ENCODE measurements around the gene CLASRP. TPM values are rescaled to one million over a fixed set of nuclear protein-coding genes. Genes with fewer than 3 reads are reported as not detected.
A peak's percentile ranks its signal among the peaks of the same experiment; 100 is the strongest.

Gene CLASRP
- total RNA-seq, 2 donors from 2014 or later = 67.1 to 90.3 TPM

DNA sequence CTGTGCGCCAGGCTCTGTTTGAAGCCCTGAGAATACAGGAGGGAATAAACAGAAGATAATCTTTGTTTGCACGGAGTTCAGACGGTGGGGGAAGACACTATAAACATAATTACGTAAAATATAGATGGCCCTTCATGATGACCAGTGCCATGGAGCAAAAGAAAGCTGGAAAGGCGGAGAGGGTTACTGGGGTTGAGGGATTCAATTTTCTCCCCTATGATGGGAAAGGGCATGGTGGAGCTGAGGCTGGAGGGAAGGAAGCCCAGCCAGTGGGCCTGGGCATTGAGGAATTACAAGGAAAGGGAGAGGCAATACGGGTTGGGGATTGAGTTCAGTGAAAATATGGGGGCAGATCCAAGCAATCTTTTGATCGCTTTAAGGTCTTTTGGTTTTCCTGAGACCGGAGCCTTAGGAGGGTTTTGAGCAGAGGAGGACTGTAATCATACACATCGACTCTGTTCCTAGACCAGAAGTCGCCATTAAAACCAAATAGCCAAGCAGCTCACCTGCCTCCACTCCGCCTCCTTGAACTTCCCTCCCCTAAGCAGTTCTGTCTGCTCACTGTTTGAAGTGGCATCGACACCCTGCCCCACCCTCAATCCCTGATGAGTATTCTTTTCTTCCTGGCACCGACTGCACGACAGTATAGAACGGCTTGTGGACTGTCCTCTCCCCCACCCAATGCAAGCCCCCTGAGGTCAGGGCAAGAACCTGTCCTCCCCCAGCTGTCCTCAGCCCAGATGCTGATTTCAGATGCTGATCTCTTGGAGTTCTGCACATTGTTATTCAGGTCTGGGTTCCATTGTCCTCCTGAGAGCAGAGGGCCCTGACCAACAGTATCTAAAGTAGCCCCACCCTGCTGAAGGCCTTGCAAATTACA is 38.2 kb downstream of the CLASRP start:
- H3K9me3 Mint-ChIP-seq = no peaks in the 10 kb centered on the region
- 71 to 82% methylated on average over 10 to 15 of the region's 15 CpGs for WGBS, 2 experiments (ENCODE audit: insufficient coverage in 1 of 2, insufficient read length in 1 of 2)
- peak overlapping the region; percentile 93 for H3K27ac Mint-ChIP-seq
- Histone ChIP-seq H3K9me3 (ENCODE audit: control insufficient read depth, low read length) (no peaks in the 10 kb centered on the region), H3K27me3 (ENCODE audit: control insufficient read depth, insufficient read depth, low read length, poor library complexity, severe bottlenecking) (no peaks in the 10 kb centered on the region), H3K4me1 (ENCODE audit: control insufficient read depth, insufficient read depth, low read length) (peaks cover 10% of the 10 kb centered on the region), H3K27ac (ENCODE audit: low read depth, low read length) (no peak overlapping the region), H3K36me3 (ENCODE audit: control insufficient read depth, insufficient read depth, low read length) (peaks cover 13% of the 10 kb centered on the region), H3K9ac (ENCODE audit: extremely low read depth, low read length, poor library complexity, severe bottlenecking) (peak overlapping the region; percentile 17), H3K4me3 (ENCODE audit: low read length) (peak overlapping the region; percentile 82)
- H3K4me3 Mint-ChIP-seq = peak overlapping the region; percentile 99
- TF ChIP-seq, protein P1, sequence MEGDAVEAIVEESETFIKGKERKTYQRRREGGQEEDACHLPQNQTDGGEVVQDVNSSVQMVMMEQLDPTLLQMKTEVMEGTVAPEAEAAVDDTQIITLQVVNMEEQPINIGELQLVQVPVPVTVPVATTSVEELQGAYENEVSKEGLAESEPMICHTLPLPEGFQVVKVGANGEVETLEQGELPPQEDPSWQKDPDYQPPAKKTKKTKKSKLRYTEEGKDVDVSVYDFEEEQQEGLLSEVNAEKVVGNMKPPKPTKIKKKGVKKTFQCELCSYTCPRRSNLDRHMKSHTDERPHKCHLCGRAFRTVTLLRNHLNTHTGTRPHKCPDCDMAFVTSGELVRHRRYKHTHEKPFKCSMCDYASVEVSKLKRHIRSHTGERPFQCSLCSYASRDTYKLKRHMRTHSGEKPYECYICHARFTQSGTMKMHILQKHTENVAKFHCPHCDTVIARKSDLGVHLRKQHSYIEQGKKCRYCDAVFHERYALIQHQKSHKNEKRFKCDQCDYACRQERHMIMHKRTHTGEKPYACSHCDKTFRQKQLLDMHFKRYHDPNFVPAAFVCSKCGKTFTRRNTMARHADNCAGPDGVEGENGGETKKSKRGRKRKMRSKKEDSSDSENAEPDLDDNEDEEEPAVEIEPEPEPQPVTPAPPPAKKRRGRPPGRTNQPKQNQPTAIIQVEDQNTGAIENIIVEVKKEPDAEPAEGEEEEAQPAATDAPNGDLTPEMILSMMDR (conservative IDR thresholded peaks at IDR 0.05) = no peak
- peaks cover 31% of the 10 kb centered on the region for H3K4me1 Mint-ChIP-seq
- H3K27me3 Mint-ChIP-seq (ENCODE audit: insufficient read depth) = no peaks in the 10 kb centered on the region
- DNase-seq = no peak
- peaks cover 19% of the 10 kb centered on the region for H3K36me3 Mint-ChIP-seq (ENCODE audit: low read depth)

DNA sequence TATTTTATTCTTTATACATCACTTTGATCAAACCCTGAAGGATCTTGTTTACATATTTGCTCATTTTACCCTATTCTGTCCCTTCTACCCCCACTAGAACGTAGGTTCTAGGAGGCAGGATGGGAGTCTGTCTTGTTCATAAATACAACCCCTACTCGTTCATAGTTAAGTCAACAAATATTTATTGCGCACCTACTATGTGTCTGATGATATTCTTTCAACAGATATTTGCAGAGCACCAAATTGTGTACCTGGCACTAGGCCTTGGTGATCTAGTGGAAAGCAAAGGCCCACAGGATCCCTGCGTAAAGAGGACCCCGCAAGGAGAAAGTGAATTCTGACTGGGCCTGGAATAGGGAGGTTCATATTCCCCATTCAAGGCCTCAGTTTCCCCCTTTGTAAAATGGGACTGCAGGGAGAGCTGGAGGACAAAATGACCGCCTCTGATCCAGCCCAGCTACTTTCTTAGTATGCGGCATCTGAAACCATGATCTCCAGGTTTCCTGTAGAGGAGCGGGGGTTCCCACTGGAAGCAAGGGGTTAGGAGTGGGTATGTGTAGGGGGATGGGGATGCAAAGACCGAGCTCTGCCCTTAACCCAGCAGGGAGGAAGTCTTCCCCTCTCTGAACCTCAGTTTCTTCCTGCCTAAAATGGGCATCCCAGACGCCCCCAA is 39.7 kb downstream of the CLASRP start:
- Mint-ChIP-seq H3K27ac (peak overlapping the region; percentile 35), H3K36me3 (ENCODE audit: low read depth) (peaks cover 25% of the 10 kb centered on the region), H3K4me1 (peaks cover 35% of the 10 kb centered on the region), H3K27me3 (ENCODE audit: insufficient read depth) (no peaks in the 10 kb centered on the region), H3K4me3 (peak overlapping the region; percentile 99), H3K9me3 (no peaks in the 10 kb centered on the region)
- WGBS, 2 experiments (ENCODE audit: insufficient coverage in 1 of 2, insufficient read length in 1 of 2) = 66 to 92% methylated on average over 5 to 10 of the region's 10 CpGs
- TF ChIP-seq, protein P1 (conservative IDR thresholded peaks at IDR 0.05) = no peak
- no peak for DNase-seq
- Histone ChIP-seq H3K4me1 (ENCODE audit: control insufficient read depth, insufficient read depth, low read length) (peaks cover 10% of the 10 kb centered on the region), H3K36me3 (ENCODE audit: control insufficient read depth, insufficient read depth, low read length) (peaks cover 20% of the 10 kb centered on the region), H3K9me3 (ENCODE audit: control insufficient read depth, low read length) (no peaks in the 10 kb centered on the region), H3K9ac (ENCODE audit: extremely low read depth, low read length, poor library complexity, severe bottlenecking) (peak overlapping the region; percentile 98), H3K27me3 (ENCODE audit: control insufficient read depth, insufficient read depth, low read length, poor library complexity, severe bottlenecking) (no peaks in the 10 kb centered on the region), H3K4me3 (ENCODE audit: low read length) (peak overlapping the region; percentile 99), H3K27ac (ENCODE audit: low read depth, low read length) (no peak overlapping the region)

DNA sequence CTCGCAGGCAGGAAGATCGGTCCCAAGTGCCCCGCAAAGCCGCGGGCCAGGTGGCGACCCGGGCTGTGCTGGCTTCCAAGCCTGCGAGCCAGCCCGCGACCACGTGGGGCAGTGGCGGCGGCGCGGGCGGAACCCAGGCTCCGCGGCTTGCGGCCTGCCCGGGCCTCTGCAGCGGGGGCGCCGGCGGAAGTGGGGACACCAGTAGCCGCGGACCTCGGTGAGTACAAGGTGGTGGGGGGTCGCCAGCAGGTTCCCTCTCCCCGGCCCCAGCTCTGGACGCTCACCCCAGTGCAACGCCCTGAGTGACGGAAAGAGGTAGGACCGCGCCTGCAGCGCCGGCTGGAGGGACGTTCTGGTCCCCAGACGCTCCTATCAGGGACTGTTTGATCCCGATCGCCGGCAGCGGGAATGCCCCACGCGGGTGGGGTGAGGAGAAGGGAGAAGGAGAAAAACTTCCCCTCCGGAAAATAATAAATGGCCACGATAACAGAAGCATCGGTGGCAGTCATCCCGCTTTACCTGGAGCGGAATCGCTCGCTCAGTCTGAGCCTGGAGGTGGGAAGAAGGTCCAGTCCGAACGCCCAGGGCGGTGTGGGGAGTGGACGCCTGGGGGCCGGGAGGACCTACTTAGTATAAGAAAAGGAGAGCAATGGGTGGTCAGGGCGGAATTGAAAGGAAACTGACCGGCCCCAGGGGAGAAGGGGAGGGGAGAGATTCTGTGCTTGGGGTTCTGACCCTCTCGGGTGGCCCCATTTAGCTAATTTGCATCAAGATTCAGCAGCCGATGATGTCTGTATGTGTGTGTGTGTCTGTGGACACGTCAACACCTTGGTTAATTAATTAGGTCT is 40.4 kb downstream of the CLASRP start, which contains the start of gene GEMIN7:
TSS of gene GEMIN7 (plus strand) at position 198 of the 848 bp plus-strand sequence. CDS start 10,855 bp downstream, outside the sequence.
- Mint-ChIP-seq H3K36me3 (ENCODE audit: low read depth) (peaks cover 25% of the 10 kb centered on the region), H3K4me3 (peak within 1 kb of the TSS; percentile 99), H3K9me3 (no peaks in the 10 kb centered on the region), H3K27me3 (ENCODE audit: insufficient read depth) (no peaks in the 10 kb centered on the region), H3K27ac (peak within 1 kb of the TSS; percentile 99), H3K4me1 (peaks cover 35% of the 10 kb centered on the region)
- WGBS, 2 experiments (ENCODE audit: insufficient coverage in 1 of 2, insufficient read length in 1 of 2) = 0 to 1% methylated on average over 17 to 61 of the region's 61 CpGs
- Histone ChIP-seq H3K27me3 (ENCODE audit: control insufficient read depth, insufficient read depth, low read length, poor library complexity, severe bottlenecking) (no peaks in the 10 kb centered on the region), H3K9me3 (ENCODE audit: control insufficient read depth, low read length) (no peaks in the 10 kb centered on the region), H3K36me3 (ENCODE audit: control insufficient read depth, insufficient read depth, low read length) (peaks cover 20% of the 10 kb centered on the region), H3K27ac (ENCODE audit: low read depth, low read length) (peak within 1 kb of the TSS; percentile 71), H3K4me3 (ENCODE audit: low read length) (peak within 1 kb of the TSS; percentile 99), H3K4me1 (ENCODE audit: control insufficient read depth, insufficient read depth, low read length) (peaks cover 10% of the 10 kb centered on the region), H3K9ac (ENCODE audit: extremely low read depth, low read length, poor library complexity, severe bottlenecking) (peak within 1 kb of the TSS; percentile 98)
- DNase-seq = peak; percentile 94
- TF ChIP-seq, protein P1 (conservative IDR thresholded peaks at IDR 0.05) = peak; percentile 14

Measured in endodermal cell (in vitro differentiated cells).